ENCODE data around the gene ARHGEF19. TPM values are rescaled to one million over a fixed set of nuclear protein-coding genes. Genes with fewer than 3 reads are reported as not detected.

The ARHGEF19 gene
- total and polyA plus RNA-seq, 9 of the 15 experiments (the other 6 are each of a cell fraction or from before 2014, with no cell fraction given), result 0.73 to 21.0 (median 5.2) TPM

DNA sequence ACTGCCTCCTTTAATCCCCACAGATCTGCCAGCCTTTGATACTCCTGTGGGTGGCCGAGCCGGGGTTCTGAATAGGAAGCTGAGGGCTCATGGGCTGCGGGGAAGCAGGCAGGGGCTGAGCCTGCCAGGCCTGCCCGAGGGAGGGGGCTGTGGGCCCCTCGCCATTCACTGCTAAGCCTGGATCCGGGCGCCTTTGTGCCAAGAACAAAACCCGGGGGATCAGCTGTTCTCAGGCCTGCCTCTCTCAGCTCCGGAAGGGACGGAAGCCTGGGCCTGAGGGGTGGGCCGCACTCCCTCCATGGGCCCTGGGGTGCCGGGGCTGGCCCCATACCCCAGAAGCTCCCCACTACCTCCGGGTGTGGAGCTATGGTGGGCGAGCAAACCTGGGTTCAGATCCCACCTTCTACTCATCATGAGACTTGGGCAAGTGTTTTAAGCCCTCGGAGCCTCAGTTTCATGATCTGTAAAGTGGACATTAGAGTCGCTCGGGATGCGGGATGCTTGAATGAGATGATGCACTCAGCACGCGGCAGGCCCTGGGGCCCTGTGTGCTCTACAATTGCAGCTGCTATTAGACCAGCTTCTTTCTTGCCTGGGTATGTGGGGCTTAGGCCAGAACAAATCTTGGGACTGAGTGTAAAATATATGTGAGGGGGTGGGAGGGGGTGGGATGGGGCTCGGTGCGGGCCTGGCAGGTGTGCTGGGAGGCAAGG is 37.4 kb downstream of the ARHGEF19 start:
- Histone ChIP-seq H3K4me3 (no peak overlapping the region), H3K4me2 (ENCODE audit: insufficient read depth, low read length) (no peak overlapping the region), H3K4me1 (replicated peaks in 1 of 2; ENCODE audit: control insufficient read depth in 2 of 2, insufficient read depth in 2 of 2, low read length in 2 of 2) (peaks cover 37 to 55% of the 10 kb centered on the region in 2 experiments), H3K79me2 (ENCODE audit: control insufficient read depth, insufficient read depth, low read length) (no peaks in the 10 kb centered on the region), H3K9ac (ENCODE audit: insufficient read depth in 1 of 2, low read depth in 2 of 2, low read length in 2 of 2) (peak overlapping the region in 1 of 2 experiments; percentile 84; a peak in 2 of 4 replicates), H3K9me1 (ENCODE audit: control insufficient read depth, insufficient read depth, low read length) (no peaks in the 10 kb centered on the region), H3K36me3 (ENCODE audit: control insufficient read depth, insufficient read depth, low read length) (no peaks in the 10 kb centered on the region), H3K27ac (ENCODE audit: extremely low read depth, low read depth, low read length) (no peak overlapping the region), H3K9me3 (replicated peaks; ENCODE audit: control insufficient read depth, insufficient read depth, low read depth, low read length) (no peaks in the 10 kb centered on the region), H3K27me3 (ENCODE audit: control insufficient read depth in 2 of 2, insufficient read depth in 2 of 2, low read length in 2 of 2) (no peaks in the 10 kb centered on the region), H4K20me1 (replicated peaks; ENCODE audit: control insufficient read depth, insufficient read depth, low read length) (no peaks in the 10 kb centered on the region), H2AFZ (ENCODE audit: low read depth, low read length) (no peak overlapping the region)
- intact Hi-C loops (cut with micrococcal nuclease) (loop anchor here (5.0 kb wide), 1 partner anchor 33 kb away; no protein-coding TSS in a partner anchor), in situ Hi-C loops (cut with MboI) (no loop called here)
- ChIA-PET POLR2A (interaction anchor here (0.6 to 0.7 kb wide), 2 partner anchors 93 to 231 kb away, joined by 3 read pairs; no protein-coding TSS in a partner anchor), CTCF (ENCODE audit: low intra/inter-chr PET ratio) (no interaction called here)
- no peak for FAIRE-seq
- DNase-seq (ENCODE audit: extremely low read depth in 1 of 4, low spot score in 3 of 4), result no peak
- BruUV-seq (replicated peaks), result no TSS peak
- 85% methylated on average over 20 of the region's 22 CpGs for WGBS (ENCODE audit: insufficient coverage, low coverage, missing lambda C conversion rate)
- ATAC-seq, result no peak
- TF ChIP-seq E2F3 (CRISPR knock-in tag; IDR thresholded peaks at IDR 0.05), result no peak
- no peak for TF ChIP-seq BCL6 (CRISPR knock-in tag; IDR thresholded peaks at IDR 0.05)
- no peak for TF ChIP-seq MTA1 (IDR thresholded peaks at IDR 0.05; ENCODE audit: borderline replicate concordance)
- peak; percentile 84 for TF ChIP-seq RBM25 (IDR thresholded peaks at IDR 0.05; ENCODE audit: low read depth, low read length, severe bottlenecking)
- TF ChIP-seq, protein P1, sequence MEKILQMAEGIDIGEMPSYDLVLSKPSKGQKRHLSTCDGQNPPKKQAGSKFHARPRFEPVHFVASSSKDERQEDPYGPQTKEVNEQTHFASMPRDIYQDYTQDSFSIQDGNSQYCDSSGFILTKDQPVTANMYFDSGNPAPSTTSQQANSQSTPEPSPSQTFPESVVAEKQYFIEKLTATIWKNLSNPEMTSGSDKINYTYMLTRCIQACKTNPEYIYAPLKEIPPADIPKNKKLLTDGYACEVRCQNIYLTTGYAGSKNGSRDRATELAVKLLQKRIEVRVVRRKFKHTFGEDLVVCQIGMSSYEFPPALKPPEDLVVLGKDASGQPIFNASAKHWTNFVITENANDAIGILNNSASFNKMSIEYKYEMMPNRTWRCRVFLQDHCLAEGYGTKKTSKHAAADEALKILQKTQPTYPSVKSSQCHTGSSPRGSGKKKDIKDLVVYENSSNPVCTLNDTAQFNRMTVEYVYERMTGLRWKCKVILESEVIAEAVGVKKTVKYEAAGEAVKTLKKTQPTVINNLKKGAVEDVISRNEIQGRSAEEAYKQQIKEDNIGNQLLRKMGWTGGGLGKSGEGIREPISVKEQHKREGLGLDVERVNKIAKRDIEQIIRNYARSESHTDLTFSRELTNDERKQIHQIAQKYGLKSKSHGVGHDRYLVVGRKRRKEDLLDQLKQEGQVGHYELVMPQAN (IDR thresholded peaks at IDR 0.05; ENCODE audit: borderline replicate concordance), result no peak
- no peak for TF ChIP-seq ZNF561 (CRISPR knock-in tag; conservative IDR thresholded peaks at IDR 0.05)
- TF ChIP-seq HEY1 (CRISPR knock-in tag; IDR thresholded peaks at IDR 0.05; ENCODE audit: borderline replicate concordance), result no peak
- TF ChIP-seq RCOR1 (IDR thresholded peaks at IDR 0.05; ENCODE audit: borderline replicate concordance in 1 of 2, low read depth in 2 of 2, low read length in 2 of 2), result 0 out of 4 replicates have a peak, but pooled peaks of 1 of the 2 experiments have one; percentile 41
- TF ChIP-seq, protein P2, sequence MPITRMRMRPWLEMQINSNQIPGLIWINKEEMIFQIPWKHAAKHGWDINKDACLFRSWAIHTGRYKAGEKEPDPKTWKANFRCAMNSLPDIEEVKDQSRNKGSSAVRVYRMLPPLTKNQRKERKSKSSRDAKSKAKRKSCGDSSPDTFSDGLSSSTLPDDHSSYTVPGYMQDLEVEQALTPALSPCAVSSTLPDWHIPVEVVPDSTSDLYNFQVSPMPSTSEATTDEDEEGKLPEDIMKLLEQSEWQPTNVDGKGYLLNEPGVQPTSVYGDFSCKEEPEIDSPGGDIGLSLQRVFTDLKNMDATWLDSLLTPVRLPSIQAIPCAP (CRISPR knock-in tag; IDR thresholded peaks at IDR 0.05; ENCODE audit: borderline replicate concordance), result no peak
- no peak for TF ChIP-seq SREBF2 (CRISPR knock-in tag; IDR thresholded peaks at IDR 0.05)
- peak; percentile 71 for TF ChIP-seq BCOR (IDR thresholded peaks at IDR 0.05)
- no peak for TF ChIP-seq PYGO2 (tag; IDR thresholded peaks at IDR 0.05)
- TF ChIP-seq, protein P3, sequence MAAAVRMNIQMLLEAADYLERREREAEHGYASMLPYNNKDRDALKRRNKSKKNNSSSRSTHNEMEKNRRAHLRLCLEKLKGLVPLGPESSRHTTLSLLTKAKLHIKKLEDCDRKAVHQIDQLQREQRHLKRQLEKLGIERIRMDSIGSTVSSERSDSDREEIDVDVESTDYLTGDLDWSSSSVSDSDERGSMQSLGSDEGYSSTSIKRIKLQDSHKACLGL (CRISPR knock-in tag; IDR thresholded peaks at IDR 0.05; ENCODE audit: borderline replicate concordance, poor library complexity, severe bottlenecking), result no peak
- TF ChIP-seq, protein P4, sequence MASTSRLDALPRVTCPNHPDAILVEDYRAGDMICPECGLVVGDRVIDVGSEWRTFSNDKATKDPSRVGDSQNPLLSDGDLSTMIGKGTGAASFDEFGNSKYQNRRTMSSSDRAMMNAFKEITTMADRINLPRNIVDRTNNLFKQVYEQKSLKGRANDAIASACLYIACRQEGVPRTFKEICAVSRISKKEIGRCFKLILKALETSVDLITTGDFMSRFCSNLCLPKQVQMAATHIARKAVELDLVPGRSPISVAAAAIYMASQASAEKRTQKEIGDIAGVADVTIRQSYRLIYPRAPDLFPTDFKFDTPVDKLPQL (IDR thresholded peaks at IDR 0.05; ENCODE audit: extremely low read depth, insufficient read length), result no peak
- no peak for TF ChIP-seq HDAC1 (IDR thresholded peaks at IDR 0.05)
- TF ChIP-seq ZNF121 (CRISPR knock-in tag; conservative IDR thresholded peaks at IDR 0.05), result peak; percentile 31; the same call in 1 of the 2 replicates

All from K562 (cell line).